Fibroblast of lung (primary cell): ENCODE measurements around the gene PBX1. TPM values are rescaled to one million over a fixed set of nuclear protein-coding genes. Genes with fewer than 3 reads are reported as not detected.

Experiments used
- DNase-seq, 2 donors: peaks; one replicate each; pipeline versions ENCODE4 v3.0.0 to v3.0.0-alpha.2; 2010; ENCODE audit warnings: low read depth in 2 of 2
- H2AFZ ChIP-seq: 2 replicates; pipeline ENCODE4 v1.5.1; 2012; ENCODE audit warnings: low read length, control low read depth, inconsistent platforms
- H3K27ac ChIP-seq: 2 replicates; pipeline ENCODE4 v1.5.1; 2011; ENCODE audit warnings: low read length, control low read depth; ENCODE audit not compliant: insufficient read depth
- H3K27me3 ChIP-seq: 2 replicates; pipeline ENCODE4 v1.5.1; 2011; ENCODE audit warnings: mild to moderate bottlenecking, low read length; ENCODE audit not compliant: control insufficient read depth, insufficient read depth
- H3K36me3 ChIP-seq: 2 replicates; pipeline ENCODE4 v1.5.1; 2011; ENCODE audit warnings: low read length; ENCODE audit not compliant: control insufficient read depth, insufficient read depth
- H3K4me1 ChIP-seq: 2 replicates; pipeline ENCODE4 v1.5.1; 2011; ENCODE audit warnings: low read length; ENCODE audit not compliant: control insufficient read depth, insufficient read depth; ENCODE audit errors: extremely low read depth
- H3K4me2 ChIP-seq: 2 replicates; pipeline ENCODE4 v1.5.1; 2011; ENCODE audit warnings: low read length, control low read depth; ENCODE audit not compliant: insufficient read depth; ENCODE audit errors: extremely low read depth
- H3K4me3 ChIP-seq, 4 experiments: fragments of 200-600 bp in 1 of 4; sonication (generic) in 1 of 4; replicated peaks in 1 of 4; 2 replicates each; pipeline ENCODE4 v1.5.1; 2011 to 2016; ENCODE audit warnings: low read length in 4 of 4, low read depth in 3 of 4, mild to moderate bottlenecking in 3 of 4, control low read depth in 2 of 4, inconsistent platforms in 1 of 4, mixed read lengths in 1 of 4; ENCODE audit not compliant: insufficient read depth in 1 of 4; ENCODE audit errors: control extremely low read depth in 1 of 4
- H3K79me2 ChIP-seq: 2 replicates; pipeline ENCODE4 v1.5.1; 2012; ENCODE audit warnings: mild to moderate bottlenecking, low read length, inconsistent platforms; ENCODE audit not compliant: control insufficient read depth, insufficient read depth
- H3K9ac ChIP-seq: 2 replicates; pipeline ENCODE4 v1.5.1; 2011; ENCODE audit warnings: mild to moderate bottlenecking, low read length, control low read depth; ENCODE audit not compliant: insufficient read depth
- H3K9me3 ChIP-seq: 2 replicates; pipeline ENCODE4 v1.5.1; 2012; ENCODE audit warnings: low read depth, low read length; ENCODE audit not compliant: control insufficient read depth, insufficient read depth
- H4K20me1 ChIP-seq: 2 replicates; pipeline ENCODE4 v1.5.1; 2011; ENCODE audit warnings: low read length; ENCODE audit not compliant: control insufficient read depth, insufficient read depth; ENCODE audit errors: extremely low read depth
- EZH2 ChIP-seq: IDR thresholded peaks from 2 replicates; pipeline ENCODE4 v1.5.1; 2012; ENCODE audit warnings: low read length, control low read depth, mild to moderate bottlenecking; ENCODE audit errors: missing control alignments
- polyA plus RNA-seq, 2 donors: library from polyadenylated mRNA; depleted of rRNA in 1 of 2; stranded (reverse) in 1 of 2; unstranded in 1 of 2; fragments of >200 nt; gene quantifications; 2 replicates each; pipeline ENCODE4 v1.2.1, GENCODE V29; 2011 to 2012; ENCODE audit warnings: missing spikeins in 1 of 2
- total RNA-seq: library from RNA; depleted of rRNA; stranded (reverse); fragments of >200 nt; gene quantifications from 2 replicates; pipeline ENCODE4 v1.2.1, GENCODE V29; 2014
- TF ChIP-seq, protein P1 (sequence below), 2 donors: IDR thresholded peaks in 1 of 2; conservative IDR thresholded peaks in 1 of 2; 1 replicate in 1 of 2; 2 replicates in 1 of 2; pipeline ENCODE4 v1.5.1; 2011 to 2012; ENCODE audit warnings: low read length in 2 of 2, control low read depth in 1 of 2, inconsistent platforms in 1 of 2, low read depth in 1 of 2, mild to moderate bottlenecking in 1 of 2

PBX1 gene
- total and polyA plus RNA-seq, 2 donors (not counting 1 experiment from before 2014, with no cell fraction given), result 43.1 to 46.7 TPM

DNA sequence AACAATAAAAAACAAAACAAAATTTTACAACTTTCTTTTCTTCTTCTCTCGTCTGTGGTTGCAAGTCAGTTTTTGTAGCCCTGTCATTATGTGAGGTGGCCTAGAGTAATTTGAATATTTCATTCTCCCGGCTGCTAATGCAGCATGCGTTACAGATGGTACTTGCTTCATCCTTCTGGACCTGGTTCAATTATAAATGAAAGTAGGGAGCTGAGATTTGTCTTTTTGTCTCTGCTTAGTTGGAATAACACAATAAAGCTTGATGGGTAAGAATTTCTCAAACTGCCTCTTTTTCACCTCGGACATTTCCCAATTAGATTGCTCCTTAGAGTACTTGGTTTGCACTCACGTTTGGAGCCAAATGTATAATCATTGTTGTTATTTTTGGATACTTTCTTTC is 201.6 kb downstream of the PBX1 start:
- Histone ChIP-seq H3K4me3 (no peak overlapping the region), H3K27me3 (no peaks in the 10 kb centered on the region), H2AFZ (no peak overlapping the region), H3K9ac (no peak overlapping the region), H4K20me1 (no peaks in the 10 kb centered on the region), H3K9me3 (no peaks in the 10 kb centered on the region), H3K79me2 (no peaks in the 10 kb centered on the region), H3K4me1 (peaks cover 18% of the 10 kb centered on the region), H3K4me2 (no peak overlapping the region), H3K27ac (no peak overlapping the region), H3K36me3 (no peaks in the 10 kb centered on the region)
- no peak for DNase-seq
- TF ChIP-seq EZH2, result no peak
- TF ChIP-seq, protein P1, sequence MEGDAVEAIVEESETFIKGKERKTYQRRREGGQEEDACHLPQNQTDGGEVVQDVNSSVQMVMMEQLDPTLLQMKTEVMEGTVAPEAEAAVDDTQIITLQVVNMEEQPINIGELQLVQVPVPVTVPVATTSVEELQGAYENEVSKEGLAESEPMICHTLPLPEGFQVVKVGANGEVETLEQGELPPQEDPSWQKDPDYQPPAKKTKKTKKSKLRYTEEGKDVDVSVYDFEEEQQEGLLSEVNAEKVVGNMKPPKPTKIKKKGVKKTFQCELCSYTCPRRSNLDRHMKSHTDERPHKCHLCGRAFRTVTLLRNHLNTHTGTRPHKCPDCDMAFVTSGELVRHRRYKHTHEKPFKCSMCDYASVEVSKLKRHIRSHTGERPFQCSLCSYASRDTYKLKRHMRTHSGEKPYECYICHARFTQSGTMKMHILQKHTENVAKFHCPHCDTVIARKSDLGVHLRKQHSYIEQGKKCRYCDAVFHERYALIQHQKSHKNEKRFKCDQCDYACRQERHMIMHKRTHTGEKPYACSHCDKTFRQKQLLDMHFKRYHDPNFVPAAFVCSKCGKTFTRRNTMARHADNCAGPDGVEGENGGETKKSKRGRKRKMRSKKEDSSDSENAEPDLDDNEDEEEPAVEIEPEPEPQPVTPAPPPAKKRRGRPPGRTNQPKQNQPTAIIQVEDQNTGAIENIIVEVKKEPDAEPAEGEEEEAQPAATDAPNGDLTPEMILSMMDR (conservative IDR thresholded peaks at IDR 0.05 in 1 of 2, IDR thresholded peaks at IDR 0.05 in 1 of 2; ENCODE audit: low read depth in 1 of 2, low read length in 2 of 2), result no peak

DNA sequence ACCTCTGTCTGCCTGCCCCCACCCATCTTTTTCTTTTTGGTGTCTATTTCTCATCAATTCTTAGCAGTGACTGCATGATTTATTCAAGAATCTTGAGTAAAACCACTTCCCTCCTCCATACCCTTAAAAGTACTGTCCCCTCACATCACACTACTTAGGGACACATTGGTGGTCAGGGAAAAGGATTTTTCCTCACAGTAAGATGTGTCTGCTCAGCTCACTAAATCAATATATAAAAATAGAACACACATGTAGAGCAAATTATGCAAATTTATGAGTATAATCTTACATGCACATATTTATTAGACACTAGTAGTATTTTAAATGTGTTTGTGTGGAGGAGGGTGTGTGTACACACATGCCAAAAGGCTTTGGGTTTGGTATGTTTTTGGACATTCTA is 202.0 kb downstream of the PBX1 start:
- peaks cover 22% of the 10 kb centered on the region for H3K4me1 ChIP-seq
- H3K9me3 ChIP-seq, result no peaks in the 10 kb centered on the region
- no peak overlapping the region for H3K9ac ChIP-seq
- no peaks in the 10 kb centered on the region for H4K20me1 ChIP-seq
- DNase-seq, result no peak
- H3K27me3 ChIP-seq, result no peaks in the 10 kb centered on the region
- no peaks in the 10 kb centered on the region for H3K36me3 ChIP-seq
- TF ChIP-seq, protein P1 (conservative IDR thresholded peaks at IDR 0.05 in 1 of 2, IDR thresholded peaks at IDR 0.05 in 1 of 2; ENCODE audit: low read depth in 1 of 2, low read length in 2 of 2), result no peak
- no peak for TF ChIP-seq EZH2
- no peak overlapping the region for H3K4me2 ChIP-seq
- H3K79me2 ChIP-seq, result no peaks in the 10 kb centered on the region
- no peak overlapping the region for H3K4me3 ChIP-seq
- no peak overlapping the region for H2AFZ ChIP-seq
- H3K27ac ChIP-seq, result no peak overlapping the region

DNA sequence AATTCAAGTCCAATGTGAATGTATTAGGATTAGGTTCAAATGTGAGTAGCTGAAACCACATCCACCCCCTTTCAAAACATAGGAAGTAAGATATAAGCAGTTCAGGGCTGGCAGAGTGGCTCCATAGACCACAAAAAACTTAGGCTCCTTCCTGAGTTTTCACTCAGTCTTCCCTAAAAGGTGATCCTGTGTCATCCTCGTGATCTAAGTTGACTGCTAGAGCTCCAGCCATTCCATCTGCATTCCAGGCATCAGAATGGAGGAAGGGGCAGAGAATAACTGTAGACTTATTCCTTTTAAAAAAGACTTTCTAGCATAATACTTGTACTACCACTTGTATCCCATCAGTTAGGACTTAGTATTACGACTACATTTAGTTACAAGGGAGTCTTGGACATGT is 204.1 kb downstream of the PBX1 start:
- H3K4me2 ChIP-seq, result no peak overlapping the region
- no peak overlapping the region for H3K27ac ChIP-seq

More for the DNA sequence above, 204.1 kb downstream of the PBX1 start:
- H3K9me3 ChIP-seq, result no peaks in the 10 kb centered on the region
- no peak overlapping the region for H3K4me3 ChIP-seq
- no peaks in the 10 kb centered on the region for H3K27me3 ChIP-seq
- H3K79me2 ChIP-seq, result no peaks in the 10 kb centered on the region
- no peak overlapping the region for H2AFZ ChIP-seq
- H3K36me3 ChIP-seq, result no peaks in the 10 kb centered on the region
- no peak for DNase-seq
- no peak overlapping the region for H3K9ac ChIP-seq
- no peaks in the 10 kb centered on the region for H4K20me1 ChIP-seq
- peaks cover 32% of the 10 kb centered on the region for H3K4me1 ChIP-seq
- TF ChIP-seq, protein P1 (conservative IDR thresholded peaks at IDR 0.05 in 1 of 2, IDR thresholded peaks at IDR 0.05 in 1 of 2; ENCODE audit: low read depth in 1 of 2, low read length in 2 of 2), result no peak
- TF ChIP-seq EZH2, result no peak
